Testis (tissue), 3 donors: Measurements from ENCODE around the gene ATP13A2. TPM values are rescaled to one million over a fixed set of nuclear protein-coding genes. Genes with fewer than 3 reads are reported as not detected.

Experiments
- DNase-seq: peaks from one replicate; pipeline ENCODE4 v3.0.0-alpha.2; 2019
- H3K27ac ChIP-seq, 2 donors: fragments of 200-600 bp; sonication (generic); one replicate each; pipeline ENCODE4 v1.5.1; 2019
- H3K27me3 ChIP-seq: fragments of 200-600 bp; sonication (generic); one replicate; pipeline ENCODE4 v1.5.1; 2019
- H3K36me3 ChIP-seq: fragments of 200-600 bp; sonication (generic); one replicate; pipeline ENCODE4 v1.5.1; 2017; ENCODE audit warnings: low read depth; ENCODE audit errors: missing control alignments
- H3K4me1 ChIP-seq: fragments of 200-600 bp; sonication (generic); one replicate; pipeline ENCODE4 v1.5.1; 2019
- H3K4me3 ChIP-seq, 2 donors: fragments of 200-600 bp; sonication (generic); one replicate each; pipeline ENCODE4 v1.5.1; 2017 to 2019
- H3K9me3 ChIP-seq: fragments of 200-600 bp; sonication (generic); one replicate; pipeline ENCODE4 v1.5.1; 2017
- CTCF ChIP-seq, 3 experiments: fragments of 450-650 bp in 2 of 3; fragments of 200-600 bp in 1 of 3; sonication (generic) in 1 of 3; IDR thresholded peaks; one replicate each; pipeline ENCODE4 v1.5.1; 2016 to 2019; ENCODE audit warnings: antibody characterized with exemption in 3 of 3, mild to moderate bottlenecking in 2 of 3, moderate library complexity in 1 of 3
- POLR2A ChIP-seq: fragments of 450-650 bp; IDR thresholded peaks from one replicate; pipeline ENCODE4 v1.6.1; 2017; ENCODE audit warnings: antibody characterized with exemption, mild to moderate bottlenecking, moderate library complexity
- WGBS, 2 donors: methylation state at CpG; one replicate each; pipeline ENCODE4 v1.1.5; 2018; 5-methylcytosine and 5-hydroxymethylcytosine counted together
- intact Hi-C: fragments of 100-400 bp; cut with DNase I; formaldehyde crosslinking; loops from one replicate; pipeline ENCODE4 v1.15.1; 2023; ENCODE audit warnings: low total_unique reads
- polyA plus RNA-seq: library from polyadenylated mRNA; stranded (reverse); fragments of 350-450 nt; fragmentation: Illumina TruSeq; extraction: RNeasy Lipid Tissue Mini Kit (QIAGEN cat#74804); gene quantifications from one replicate; pipeline ENCODE4 v1.2.3, GENCODE V29; 2014; ENCODE audit warnings: low read depth, low replicate concordance; ENCODE audit not compliant: insufficient read depth
- total RNA-seq, 2 donors: library from RNA; depleted of rRNA; stranded (reverse); fragments of >200 nt; gene quantifications; one replicate each; pipeline ENCODE4 v1.2.3, GENCODE V29; 2016

The ATP13A2 gene
- total and polyA plus RNA-seq, 3 donors from 2014 or later, result 36.9 to 45.6 (median 42.4) TPM

- DNase-seq, result no peak
- no peak overlapping the region for H3K27ac ChIP-seq
- H3K9me3 ChIP-seq, result no peaks in the 10 kb centered on the region
- peaks cover 23% of the 10 kb centered on the region for H3K4me1 ChIP-seq
- intact Hi-C loops, result no loop called here
- TF ChIP-seq CTCF (IDR thresholded peaks at IDR 0.05) (no peak), POLR2A (no peak)
- H3K27me3 ChIP-seq, result no peaks in the 10 kb centered on the region
- no peak overlapping the region for H3K4me3 ChIP-seq
- H3K36me3 ChIP-seq, result no peaks in the 10 kb centered on the region
- WGBS, 2 donors, result 66 to 70% methylated on average over 13 of the region's 13 CpGs
These were observed 2.0 kb upstream of the ATP13A2 start for GRCh38 chr1:17013491-17014320.

DNA sequence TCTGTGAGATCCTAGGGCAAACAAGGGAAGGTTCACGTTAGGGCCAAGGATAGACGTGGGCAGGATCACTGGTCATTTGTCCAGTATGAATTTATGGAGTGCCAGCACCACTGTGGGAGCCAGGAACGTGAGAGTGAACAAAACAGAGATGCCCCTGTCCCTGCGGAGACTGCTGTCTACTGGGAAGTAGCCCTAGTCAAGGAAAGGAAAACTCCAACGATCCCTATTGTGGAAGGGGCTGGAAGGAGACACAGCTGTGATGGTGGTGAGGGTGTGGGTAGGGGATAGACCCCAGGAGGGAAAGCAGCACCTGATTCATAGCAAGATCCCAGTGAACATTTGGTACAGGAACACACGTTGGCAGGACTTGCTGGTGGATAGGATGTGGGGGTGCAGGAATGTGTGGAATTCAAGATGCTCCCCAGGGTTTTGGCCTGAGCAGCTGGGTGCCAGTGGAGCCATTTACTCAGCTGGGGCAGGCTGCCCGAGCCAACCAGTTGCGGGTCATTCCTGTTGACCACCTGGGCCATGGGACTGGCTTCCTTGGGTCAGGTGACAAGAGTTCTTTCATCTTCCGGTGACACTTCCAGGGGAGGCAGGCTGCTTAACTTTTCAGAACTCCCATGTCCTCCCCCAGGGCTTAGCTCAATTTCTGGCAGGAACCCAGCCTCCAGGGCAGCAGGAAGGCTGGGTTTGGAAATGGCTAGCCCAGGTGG lies 1.2 kb upstream of the ATP13A2 start:
- intact Hi-C loops, result no loop called here
- Histone ChIP-seq H3K4me1 (peaks cover 23% of the 10 kb centered on the region), H3K4me3 (no peak overlapping the region), H3K27ac (no peak overlapping the region), H3K36me3 (no peaks in the 10 kb centered on the region), H3K27me3 (no peaks in the 10 kb centered on the region), H3K9me3 (no peaks in the 10 kb centered on the region)
- TF ChIP-seq POLR2A (no peak), CTCF (IDR thresholded peaks at IDR 0.05) (no peak)
- WGBS, 2 donors, result 55 to 57% methylated on average over 8 to 9 of the region's 9 CpGs
- DNase-seq, result no peak

GRCh38 chr1:17011092-17011438 lies 663 bp downstream of the ATP13A2 start:
- no peak overlapping the region for H3K27ac ChIP-seq
- peak overlapping the region; percentile 71 to 83 for H3K4me3 ChIP-seq
- peaks cover 23% of the 10 kb centered on the region for H3K4me1 ChIP-seq
- intact Hi-C loops, result no loop called here
- no peaks in the 10 kb centered on the region for H3K36me3 ChIP-seq
- H3K27me3 ChIP-seq, result no peaks in the 10 kb centered on the region
- H3K9me3 ChIP-seq, result no peaks in the 10 kb centered on the region
- 0% methylated on average over 1 to 15 of the region's 15 CpGs for WGBS, 2 donors
- TF ChIP-seq CTCF (IDR thresholded peaks at IDR 0.05) (no peak), POLR2A (no peak)
- DNase-seq, result no peak

- Histone ChIP-seq H3K4me1 (peaks cover 23% of the 10 kb centered on the region), H3K4me3 (no peak overlapping the region), H3K27me3 (no peaks in the 10 kb centered on the region), H3K36me3 (no peaks in the 10 kb centered on the region), H3K9me3 (no peaks in the 10 kb centered on the region), H3K27ac (no peak overlapping the region)
- TF ChIP-seq POLR2A (no peak), CTCF (IDR thresholded peaks at IDR 0.05) (no peak)
- DNase-seq, result no peak
- whole genome bisulfite sequencing, 2 donors, result 70 to 90% methylated on average over 3 to 4 of the region's 4 CpGs
- intact Hi-C loops, result no loop called here
These were observed 2.0 kb downstream of the ATP13A2 start for GRCh38 chr1:17009706-17010105.
